Left lobe of liver (tissue), 2 donors: Measurements from ENCODE around the gene HIVEP1. TPM values are rescaled to one million over a fixed set of nuclear protein-coding genes. Genes with fewer than 3 reads are reported as not detected.
A peak's percentile ranks its signal among the peaks of the same experiment; 100 is the strongest.

Source experiments
- ATAC-seq: fragments of 200-7000 bp; cut with Tn5 transposase; one replicate; pipeline ENCODE4 v1.9.1; 2020; ENCODE audit warnings: mild to moderate bottlenecking, moderate library complexity
- DNase-seq: peaks from one replicate; pipeline ENCODE4 v3.0.0-alpha.2; 2020; ENCODE audit warnings: low spot score
- total RNA-seq: library from RNA; stranded (reverse); gene quantifications from one replicate; pipeline ENCODE4 v1.2.1, GENCODE V29; 2021
- donor health status: DM: no; HTN: no; CAD: no; lungs with moderate emphysema.
- donor health status: DM: no; HTN: yes; CAD: no.

Gene HIVEP1
- total RNA-seq, 1 donor from 2014 or later, result 9.7 TPM

GRCh38 chr6:11992086-11992485, 20.0 kb upstream of the HIVEP1 start:
- DNase-seq, result no peak
- ATAC-seq, result no peak

GRCh38 chr6:11994875-11995461, 17.1 kb upstream of the HIVEP1 start:
- ATAC-seq, result no peak

DNA sequence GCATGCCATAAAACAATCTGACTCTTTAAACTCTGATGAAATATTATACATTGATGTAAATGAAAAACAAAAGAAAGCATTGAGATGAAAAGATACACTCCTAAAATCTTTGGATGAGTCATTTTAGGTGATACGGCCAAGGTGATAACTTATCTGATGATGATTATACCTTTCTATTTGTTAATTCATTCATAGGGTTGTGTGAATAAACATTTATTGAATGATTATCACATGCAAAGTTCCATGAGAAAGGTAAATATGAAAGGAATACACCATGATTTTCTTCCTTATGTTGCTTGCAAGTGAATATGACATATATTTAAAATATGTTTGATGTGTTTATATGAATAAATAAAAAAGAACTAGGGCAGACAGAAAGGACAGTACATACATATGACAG, 15.4 kb upstream of the HIVEP1 start:
- DNase-seq, result no peak
- no peak for ATAC-seq

More at GRCh38 chr6:11994875-11995461, 17.1 kb upstream of the HIVEP1 start:
- DNase-seq, result no peak

- no peak for ATAC-seq
Observed at GRCh38 chr6:11999246-11999645, 12.9 kb upstream of the HIVEP1 start.

DNA sequence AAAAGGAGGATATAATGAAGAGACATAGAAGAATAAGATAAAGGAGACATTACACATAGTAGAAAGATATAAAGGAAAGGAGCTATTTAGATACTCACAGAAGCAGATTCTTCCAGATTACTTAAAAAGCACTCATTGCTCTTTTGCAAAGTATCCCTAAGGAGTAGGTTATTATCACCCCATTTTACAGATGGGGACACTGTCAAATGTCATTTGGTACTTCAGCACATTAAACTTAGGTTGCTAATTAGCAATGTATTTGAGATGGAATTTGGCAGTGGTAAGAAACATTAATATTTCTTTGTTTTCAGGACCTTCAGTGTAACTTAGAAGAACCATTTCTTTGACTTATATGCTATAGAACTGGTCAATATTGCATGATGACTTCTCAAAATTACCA, 11.9 kb upstream of the HIVEP1 start:
- DNase-seq (no peak), ATAC-seq (no peak)

More at GRCh38 chr6:11999246-11999645, 12.9 kb upstream of the HIVEP1 start:
- no peak for DNase-seq

DNA sequence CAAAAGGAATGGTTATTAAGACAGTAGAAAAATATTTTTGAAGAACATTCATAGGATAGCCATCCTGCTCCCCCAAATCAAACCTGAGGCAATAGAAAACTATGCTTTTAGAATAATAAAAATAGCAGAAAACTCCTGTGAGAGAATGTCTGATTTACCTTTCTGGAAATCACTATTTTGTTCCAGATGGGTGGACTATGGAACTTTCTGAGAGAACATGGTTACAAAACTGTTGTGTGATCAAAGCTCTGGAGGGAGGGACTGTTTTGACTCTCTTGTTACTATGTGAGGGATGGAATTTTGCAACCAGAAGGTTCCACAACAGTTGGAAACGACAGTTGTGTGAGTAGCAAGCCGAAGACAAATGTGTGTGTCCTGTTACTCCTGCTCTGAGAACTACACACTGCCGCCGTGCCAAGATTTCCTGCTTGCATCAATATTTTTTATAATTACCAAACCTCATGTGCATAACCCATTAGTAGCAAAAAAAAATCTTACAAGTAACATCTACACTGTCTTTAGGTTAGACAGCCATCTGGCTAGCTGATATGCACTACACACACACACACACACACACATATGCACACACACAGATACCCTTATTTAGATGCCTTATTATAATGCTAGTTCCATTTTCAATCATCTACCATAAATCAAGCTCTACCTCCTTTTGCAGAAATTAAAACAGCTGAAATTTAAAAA, 11.0 kb upstream of the HIVEP1 start:
- peak; percentile 76 for DNase-seq
- peak; percentile 91 for ATAC-seq

GRCh38 chr6:12001706-12002435, 10.2 kb upstream of the HIVEP1 start:
- DNase-seq (no peak), ATAC-seq (peak; percentile 75)

- ATAC-seq (no peak), DNase-seq (no peak)
Observed at GRCh38 chr6:12007473-12007872, 4.6 kb upstream of the HIVEP1 start.

DNA sequence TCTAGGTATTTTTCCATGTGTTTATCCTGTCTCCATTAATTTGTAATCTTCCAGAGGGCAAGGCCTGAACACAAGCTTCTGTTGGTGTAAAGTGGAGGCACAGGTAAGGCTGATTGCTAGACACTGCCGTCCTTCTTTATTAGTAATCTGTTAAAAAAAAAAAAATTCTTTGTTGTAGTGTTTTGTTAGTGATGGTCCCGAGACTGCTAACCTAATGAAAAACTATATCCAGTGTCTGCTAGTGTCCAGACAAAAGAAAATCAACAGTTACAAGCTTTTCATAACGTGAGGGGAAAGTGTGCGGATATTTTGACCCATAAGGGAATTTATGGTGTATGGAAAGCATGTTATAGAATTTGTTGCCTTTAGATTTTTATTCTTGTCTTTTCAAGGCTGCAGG, 4.2 kb upstream of the HIVEP1 start:
- no peak for ATAC-seq
- no peak for DNase-seq

GRCh38 chr6:12008366-12009179, 3.5 kb upstream of the HIVEP1 start:
- peak; percentile 94 for DNase-seq
- peak; percentile 55 for ATAC-seq

GRCh38 chr6:12009180-12009685, 2.9 kb upstream of the HIVEP1 start:
- DNase-seq (no peak), ATAC-seq (peak; percentile 50)

DNA sequence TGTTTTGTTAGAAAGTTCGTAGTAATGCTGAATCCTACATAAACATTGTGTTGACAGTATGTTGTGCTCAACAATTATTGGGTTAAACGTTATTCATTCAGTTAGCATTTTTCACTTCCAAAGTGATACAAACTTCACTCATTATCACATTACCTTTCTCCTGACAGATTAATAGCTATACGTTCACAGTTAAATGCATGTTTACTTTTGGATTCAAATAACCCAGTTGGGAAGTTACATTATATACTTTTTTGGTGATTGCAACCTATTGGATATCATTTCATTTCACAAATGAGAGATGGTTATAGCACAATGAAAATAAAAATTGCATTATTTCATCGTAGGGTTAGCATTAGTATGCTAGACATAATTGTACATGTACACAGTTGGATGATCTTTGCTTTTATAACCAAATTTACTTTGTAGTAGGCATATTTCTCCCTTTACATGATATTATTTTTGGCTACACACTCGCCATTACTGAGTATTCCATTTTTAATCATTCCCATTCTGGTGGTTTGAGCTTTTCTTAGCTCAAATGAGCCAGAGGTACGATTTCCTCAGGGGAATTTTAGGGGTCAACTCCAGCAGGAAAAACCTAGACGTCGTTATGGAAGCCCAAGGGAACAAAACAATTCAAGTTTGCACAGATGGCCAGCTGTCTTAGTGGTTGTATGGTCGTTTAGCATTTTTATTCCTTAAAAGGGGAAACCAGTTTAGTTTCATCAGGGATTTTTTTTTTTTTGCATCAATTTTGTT, 2.1 kb upstream of the HIVEP1 start:
- ATAC-seq (no peak), DNase-seq (no peak)

DNA sequence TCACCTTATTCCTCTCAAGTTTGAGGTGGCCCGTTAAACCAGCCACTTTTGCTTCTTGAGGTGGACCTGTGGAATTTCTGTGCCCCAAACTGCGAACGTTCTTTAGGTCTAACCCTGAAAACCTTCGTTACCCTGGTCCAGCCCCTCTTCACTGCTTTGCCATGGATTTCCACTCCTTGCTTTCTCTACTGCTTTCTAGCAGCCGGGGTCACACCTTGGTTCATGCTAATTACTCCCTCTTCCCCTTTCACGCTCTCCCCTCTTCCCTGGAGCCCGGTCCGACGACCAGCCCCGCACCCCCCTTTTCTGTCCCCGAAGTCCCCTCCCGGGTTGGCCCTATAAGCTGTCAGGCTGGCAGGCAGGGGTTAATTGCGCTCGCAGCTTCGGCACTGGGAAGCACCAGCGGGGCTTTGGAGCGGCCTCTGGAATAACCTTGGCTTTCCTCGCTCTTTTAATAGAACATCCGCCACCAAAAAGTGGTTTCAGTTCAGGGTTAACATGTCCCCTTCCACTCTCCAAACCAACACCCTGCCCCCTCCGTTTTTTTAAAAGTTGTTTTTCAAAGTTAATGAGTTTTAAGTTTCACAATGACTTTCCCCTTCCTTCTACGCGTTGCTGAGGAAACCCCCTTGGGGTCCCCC, 1.4 kb upstream of the HIVEP1 start:
- ATAC-seq, result peak; percentile 24
- peak; percentile 82 for DNase-seq

- peak; percentile 72 for ATAC-seq
- DNase-seq, result peak; percentile 98
Observed at GRCh38 chr6:12011276-12012037, 655 bp upstream of the HIVEP1 start.

DNA sequence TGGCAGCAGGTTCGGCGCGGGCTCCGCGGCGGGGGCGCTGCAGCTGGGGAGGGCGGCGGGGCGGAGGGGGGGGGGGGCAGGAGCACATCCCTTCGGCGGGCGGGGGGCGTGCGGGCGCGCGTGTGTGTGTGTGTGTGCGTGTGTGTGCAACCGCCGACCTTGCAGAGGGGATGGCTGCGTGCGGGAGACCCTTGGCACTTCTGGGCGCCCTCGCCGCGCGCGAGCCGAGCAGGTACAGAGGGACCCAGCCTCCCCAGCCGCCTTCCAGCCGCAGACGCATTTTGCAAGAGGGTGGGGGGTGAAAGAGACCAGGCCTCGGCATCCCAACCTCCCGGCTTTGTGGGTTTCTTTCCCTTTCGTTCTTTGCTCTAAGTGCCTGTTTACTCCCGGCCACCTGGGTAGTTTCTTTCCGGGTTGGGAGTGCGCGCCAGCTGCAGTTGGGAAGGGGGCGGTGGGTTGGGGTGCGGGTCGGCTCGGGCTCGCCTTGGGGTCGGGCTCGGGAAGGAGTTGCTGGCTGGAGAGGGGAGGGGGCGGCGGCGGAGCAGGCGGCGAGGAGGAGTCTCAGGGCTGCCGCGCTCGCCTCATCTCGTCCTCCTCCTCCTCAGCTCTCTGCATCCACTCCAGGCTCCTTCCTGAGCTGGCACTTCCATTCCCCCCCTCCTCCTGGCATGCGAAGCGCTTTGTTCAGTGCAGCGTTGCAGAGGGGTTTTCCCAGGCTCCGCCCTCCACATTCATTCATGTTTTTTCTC, 620 bp downstream of the HIVEP1 start:
- ATAC-seq (no peak), DNase-seq (peak; percentile 64)

GRCh38 chr6:12013307-12013719, 1.2 kb downstream of the HIVEP1 start:
- no peak for DNase-seq
- no peak for ATAC-seq

DNA sequence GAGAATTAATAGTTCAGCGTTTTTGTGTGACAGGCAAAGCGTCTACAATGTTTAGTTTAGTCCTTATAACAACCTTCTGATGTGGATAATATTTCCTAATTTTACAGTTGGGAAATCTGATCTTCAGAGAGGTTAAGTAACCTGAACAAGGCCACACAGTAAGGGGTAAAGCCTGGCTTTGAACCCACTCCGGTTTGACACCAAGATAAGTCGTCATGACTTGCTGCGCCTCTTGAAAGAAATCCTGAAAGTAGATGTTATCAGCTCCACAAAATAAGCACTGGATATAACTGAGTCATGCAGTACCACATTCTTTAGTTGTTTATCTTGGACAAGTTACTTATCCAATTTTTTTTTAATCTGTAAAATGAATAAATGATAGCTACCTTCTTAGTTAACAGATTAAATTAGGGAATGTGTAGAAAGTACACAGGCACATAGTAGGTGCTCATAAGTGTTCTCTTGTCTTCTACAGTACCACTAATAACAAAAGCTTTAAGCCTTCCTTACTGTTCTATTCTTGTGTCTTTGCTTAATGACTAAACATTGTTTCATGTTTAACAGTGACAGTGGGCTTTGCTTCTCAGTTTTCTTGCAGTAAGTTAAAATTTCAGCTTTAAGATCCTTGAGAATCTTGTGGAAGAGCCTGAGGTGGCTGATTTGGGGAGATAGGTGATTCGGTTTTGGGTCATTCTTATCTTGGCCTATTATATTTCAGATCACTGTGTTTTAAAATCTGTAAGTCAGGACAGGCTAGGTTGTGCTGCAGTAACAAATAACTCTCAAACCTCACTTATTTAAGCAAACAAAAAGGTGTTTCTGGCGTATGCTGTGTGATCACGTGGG, 2.1 kb downstream of the HIVEP1 start:
- ATAC-seq (no peak), DNase-seq (no peak)

- DNase-seq, result no peak
- ATAC-seq, result no peak
Observed at GRCh38 chr6:12014873-12015149, 2.7 kb downstream of the HIVEP1 start.
